Right forelimb (tissue), 1 donor: ENCODE data around the gene HIVEP1.

Source experiments
- DNase-seq: peaks from one replicate; pipeline ENCODE4 v3.0.0-alpha.2; 2018

The HIVEP1 gene

GRCh38 chr6:12020187-12020791, 8.2 kb downstream of the HIVEP1 start:
- no peak for DNase-seq

DNA sequence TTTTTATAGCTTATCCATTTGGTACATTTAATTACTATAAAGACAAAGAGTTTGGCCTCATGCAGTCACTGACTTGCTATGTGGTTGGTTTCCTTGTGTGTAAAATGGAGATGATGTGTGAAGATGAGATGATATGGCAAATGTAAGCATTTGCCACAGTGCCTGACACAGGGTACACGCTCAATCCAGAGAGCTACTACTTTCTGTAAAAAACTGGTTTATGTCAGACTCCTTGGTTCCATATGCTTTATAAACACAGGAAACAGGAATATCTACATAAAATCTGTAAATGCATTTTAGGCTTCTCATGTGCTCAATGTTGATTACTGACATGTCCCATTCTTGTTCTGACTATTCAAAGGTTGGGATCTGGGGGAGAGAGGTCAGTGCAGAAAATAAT, 10.4 kb downstream of the HIVEP1 start:
- no peak for DNase-seq

DNA sequence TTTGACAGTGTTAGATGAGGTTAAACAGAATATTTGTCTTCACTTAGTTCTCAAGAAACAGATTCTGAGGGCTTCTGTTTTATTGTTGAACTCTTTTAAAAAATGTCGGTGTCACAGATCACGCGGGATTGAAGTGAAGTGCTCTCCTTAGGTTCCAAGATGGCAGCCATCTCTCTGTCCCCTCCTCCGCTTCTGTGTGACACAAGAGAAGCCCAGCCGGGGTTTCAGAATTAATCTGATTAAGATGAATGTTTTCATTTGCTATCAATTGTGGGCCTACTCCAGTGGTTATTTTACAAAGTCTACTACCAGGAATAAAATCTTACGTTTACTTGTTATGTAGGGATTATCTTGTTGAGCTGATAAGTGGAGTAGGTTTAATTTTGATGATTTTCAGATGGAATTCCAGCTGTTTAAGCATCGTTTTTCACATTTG, 10.9 kb downstream of the HIVEP1 start:
- DNase-seq, result no peak

DNA sequence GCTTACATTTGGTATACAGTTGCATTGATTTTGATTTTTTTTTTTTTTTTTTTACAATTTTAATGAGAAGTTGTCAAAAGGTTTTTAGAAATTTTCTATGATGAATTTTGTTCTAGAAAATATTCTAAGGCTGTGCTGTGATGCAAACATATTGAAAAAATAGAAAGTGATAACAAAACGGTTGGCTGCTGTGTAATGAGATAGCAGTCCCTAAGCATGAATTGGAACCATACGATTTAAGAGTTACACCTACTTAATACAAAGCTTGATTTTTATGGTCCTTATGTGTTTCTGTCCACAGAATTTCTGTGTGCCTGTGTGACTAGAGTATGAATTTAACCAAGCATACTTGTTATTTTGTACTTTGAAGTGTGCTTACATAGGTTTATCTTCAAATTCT, 12.1 kb downstream of the HIVEP1 start:
- DNase-seq, result no peak

- no peak for DNase-seq
These were observed 12.8 kb downstream of the HIVEP1 start for GRCh38 chr6:12024699-12025434.

DNA sequence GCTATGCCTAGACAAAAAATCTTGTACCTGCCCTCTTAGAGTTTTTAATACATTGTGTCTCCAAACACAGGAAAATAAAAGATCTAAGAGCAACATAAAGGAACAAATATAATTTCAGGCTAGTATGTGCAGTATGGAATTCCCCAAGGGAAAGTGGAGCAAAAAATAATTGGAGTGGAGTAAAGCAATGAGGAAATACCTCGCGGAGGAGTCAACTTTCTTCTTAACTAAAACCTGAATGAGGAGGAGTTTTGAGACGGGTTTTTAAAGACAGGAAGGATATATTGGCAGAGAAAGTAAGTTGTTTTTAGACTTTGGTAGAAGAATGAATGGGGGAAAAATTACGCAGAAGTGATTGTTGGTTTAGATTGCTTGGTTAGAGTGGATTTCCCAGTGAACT, 14.0 kb downstream of the HIVEP1 start:
- DNase-seq, result no peak

- DNase-seq, result no peak
These were observed 14.7 kb downstream of the HIVEP1 start for GRCh38 chr6:12026833-12027232.

DNA sequence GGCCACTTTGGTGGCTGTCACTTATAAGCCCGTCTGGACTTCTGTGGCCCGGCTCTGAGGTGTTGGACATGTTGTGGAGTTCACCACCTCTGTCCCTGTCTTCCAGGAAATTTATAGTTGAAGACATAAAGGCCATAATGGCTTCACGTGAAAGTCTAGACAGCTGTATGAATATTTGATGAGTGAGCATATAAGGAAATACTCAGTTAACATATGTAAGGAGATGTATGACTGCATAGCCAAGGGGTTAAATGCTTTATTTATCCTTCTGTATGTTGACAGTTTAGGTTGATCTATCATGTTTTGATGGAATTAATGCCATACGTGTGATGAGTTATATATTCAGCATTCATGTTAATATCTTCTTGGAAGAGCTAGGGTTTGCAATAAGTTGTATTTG, 16.1 kb downstream of the HIVEP1 start:
- no peak for DNase-seq

- DNase-seq, result no peak
These were observed 18.0 kb downstream of the HIVEP1 start for GRCh38 chr6:12029979-12030737.

DNA sequence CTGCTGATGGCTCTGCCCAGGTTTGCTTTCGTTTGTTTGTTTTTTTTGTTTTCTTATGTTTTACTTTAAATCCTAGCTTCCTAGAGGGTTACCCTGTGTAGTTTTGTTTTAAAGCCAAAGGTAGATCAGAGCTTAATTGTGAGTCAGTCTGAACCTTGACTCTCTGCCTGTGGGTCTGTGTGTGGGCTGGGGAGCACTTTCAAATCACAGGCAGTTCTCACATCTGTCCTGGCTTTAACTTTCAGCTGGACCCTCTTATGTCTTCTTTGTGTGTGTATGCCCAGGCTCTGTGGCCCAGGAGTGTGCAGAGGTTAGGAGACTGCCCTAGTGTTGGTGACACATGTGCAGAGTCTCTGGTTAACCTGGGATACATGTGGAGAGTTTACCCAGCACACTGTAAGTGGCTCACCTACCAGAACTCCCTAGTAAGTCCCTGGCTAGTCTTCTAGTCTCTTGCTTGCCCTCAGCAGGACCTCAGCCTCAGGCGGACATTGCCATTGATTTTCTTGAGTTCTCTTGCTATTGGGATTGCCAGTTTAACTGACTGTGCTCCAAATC, 19.0 kb downstream of the HIVEP1 start:
- DNase-seq, result no peak

- DNase-seq, result no peak
These were observed 20.9 kb downstream of the HIVEP1 start for GRCh38 chr6:12032783-12033573.

- DNase-seq, result no peak
These were observed 21.7 kb downstream of the HIVEP1 start for GRCh38 chr6:12033770-12034169.

- no peak for DNase-seq
These were observed 22.2 kb downstream of the HIVEP1 start for GRCh38 chr6:12034349-12034748.

DNA sequence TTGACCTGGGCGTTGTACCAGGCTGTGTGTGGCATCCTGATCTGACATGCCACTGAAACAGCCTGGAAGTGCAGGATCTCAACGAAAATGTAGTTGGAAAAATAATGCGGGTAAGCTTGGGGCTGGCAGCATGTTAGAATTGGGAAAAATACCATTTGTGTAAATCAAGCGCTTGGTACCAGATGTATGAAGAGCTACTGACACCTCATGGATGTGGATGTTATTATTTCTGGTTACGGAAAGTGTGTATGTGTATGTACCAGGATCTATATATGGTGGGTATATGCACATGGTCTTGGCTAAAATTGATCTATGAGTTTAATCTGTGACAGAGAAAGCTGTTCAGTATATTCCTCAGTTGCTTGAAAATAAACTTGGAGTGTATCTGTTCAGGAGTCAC, 22.7 kb downstream of the HIVEP1 start:
- no peak for DNase-seq

DNA sequence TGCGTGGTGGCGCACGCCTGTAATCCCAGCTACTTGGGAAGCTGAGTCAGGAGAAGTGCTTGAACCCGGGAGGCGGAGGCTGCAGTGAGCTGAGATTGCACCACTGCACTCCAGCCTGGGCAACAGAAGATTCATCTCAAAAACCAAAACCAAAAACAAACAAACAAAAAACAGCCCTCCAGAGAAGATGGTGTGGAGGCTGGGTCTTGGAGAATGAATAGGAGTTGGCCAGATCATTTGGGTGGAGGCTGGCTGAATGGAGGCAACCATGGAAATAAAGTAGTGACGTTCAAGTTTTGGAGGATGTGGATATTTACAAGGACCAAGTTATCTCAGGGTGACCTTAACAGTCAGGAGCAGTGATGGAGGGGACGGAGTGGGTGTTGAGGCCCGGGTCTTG, 24.7 kb downstream of the HIVEP1 start:
- no peak for DNase-seq

DNA sequence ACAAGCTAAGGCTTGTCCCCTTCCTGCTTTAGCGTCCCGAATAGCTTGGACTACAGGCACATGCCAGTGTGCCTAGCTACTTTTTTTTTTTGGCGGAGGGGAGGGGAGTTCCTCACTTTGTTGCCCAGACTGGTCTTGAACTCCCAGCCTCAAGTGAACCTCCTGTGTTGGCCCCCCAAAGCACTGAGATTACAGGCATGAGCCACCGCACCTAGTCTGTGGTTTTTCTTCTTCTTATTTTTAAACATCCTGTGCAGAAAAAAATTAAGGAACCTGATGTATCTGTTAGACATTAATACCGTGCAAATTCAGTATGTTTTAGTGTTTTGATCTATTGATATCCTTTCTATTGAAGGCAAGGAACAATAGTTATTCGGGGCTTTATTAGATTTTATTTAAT, 25.7 kb downstream of the HIVEP1 start:
- no peak for DNase-seq

GRCh38 chr6:12039540-12040459, 27.7 kb downstream of the HIVEP1 start:
- DNase-seq, result no peak

DNA sequence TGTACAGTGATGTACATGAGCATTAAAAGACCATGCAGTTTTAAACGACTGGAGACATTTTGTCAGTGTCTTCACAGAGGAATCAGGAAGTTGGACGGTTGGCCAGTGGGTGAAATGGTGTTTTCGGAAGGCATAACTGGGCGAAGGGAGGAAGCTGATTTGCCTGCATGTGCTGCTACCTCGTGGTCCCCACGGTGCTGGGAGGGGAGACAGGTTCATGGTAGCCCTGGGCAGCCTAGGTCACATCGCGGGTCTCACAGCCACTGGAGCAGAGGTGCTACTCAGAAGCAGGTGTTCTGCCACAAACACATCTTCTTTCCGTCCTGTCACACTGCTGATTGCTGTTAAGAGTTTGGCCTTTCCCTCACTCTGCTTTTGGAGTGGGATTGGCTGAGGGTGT, 35.2 kb downstream of the HIVEP1 start:
- no peak for DNase-seq

DNA sequence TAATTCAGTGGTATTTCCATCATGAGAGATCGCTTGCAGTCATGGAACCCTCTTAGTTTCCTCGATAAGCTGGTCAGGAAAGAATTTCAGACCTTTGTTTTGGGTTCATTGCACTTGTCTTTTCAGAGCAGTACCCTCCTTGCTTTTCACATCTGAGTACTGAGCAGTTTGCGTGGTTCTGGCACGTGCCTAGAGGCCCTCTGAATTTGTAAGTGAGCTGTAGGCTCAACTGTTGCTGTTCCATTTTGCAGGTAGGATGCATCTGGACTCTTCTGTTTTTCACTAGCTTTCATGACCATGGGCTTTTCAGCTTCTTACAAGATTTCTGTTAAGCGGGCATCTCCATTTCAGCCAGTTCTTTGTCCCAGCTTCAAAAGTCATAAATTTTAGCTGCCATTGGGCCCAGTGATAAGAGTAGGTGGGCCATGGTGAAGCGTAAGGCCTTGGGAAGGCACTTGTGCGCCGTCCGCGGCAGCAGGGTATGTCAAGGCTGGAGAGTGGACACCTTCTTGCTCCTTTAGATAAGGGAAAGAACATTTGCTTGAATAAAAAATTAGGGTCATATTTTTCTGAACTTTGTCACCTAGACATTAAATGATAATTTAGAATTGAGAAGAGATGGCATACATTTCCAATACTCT, 35.8 kb downstream of the HIVEP1 start:
- no peak for DNase-seq

DNA sequence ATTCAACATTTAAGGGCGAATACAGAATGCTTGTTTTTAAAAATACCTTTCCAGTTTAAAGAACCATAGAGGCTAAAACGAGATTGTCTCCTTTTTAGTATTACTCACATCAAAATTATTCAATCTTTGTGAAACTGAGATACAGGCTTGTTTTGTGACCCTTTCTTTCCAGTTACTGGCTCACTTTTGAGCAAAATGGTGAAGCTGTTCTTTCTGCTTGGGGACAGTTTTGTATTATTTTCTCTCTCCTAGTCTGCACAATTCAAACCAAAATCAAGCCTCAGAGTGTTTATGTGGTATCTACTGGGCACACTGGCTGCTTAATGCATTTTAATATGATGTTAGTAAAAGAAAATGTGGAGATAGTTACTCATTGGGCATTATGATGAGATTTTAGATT, 36.5 kb downstream of the HIVEP1 start:
- no peak for DNase-seq

GRCh38 chr6:12049165-12049564, 37.1 kb downstream of the HIVEP1 start:
- DNase-seq, result no peak
